Left ventricle myocardium inferior (tissue), 1 donor: ENCODE results near the gene OTOP3. TPM values are rescaled to one million over a fixed set of nuclear protein-coding genes. Genes with fewer than 3 reads are reported as not detected.

Source experiments
- DNase-seq: peaks from one replicate; pipeline ENCODE4 v3.0.0-alpha.2; 2020
- H3K27ac ChIP-seq: fragments of 200-600 bp; replicated peaks from 2 replicates; pipeline ENCODE4 v1.8.0; 2021
- H3K27me3 ChIP-seq: fragments of 200-600 bp; 2 replicates; pipeline ENCODE4 v1.8.0; 2021; ENCODE audit warnings: low read depth
- H3K36me3 ChIP-seq: fragments of 200-600 bp; 2 replicates; pipeline ENCODE4 v1.8.0; 2021
- H3K4me1 ChIP-seq: fragments of 200-600 bp; 2 replicates; pipeline ENCODE4 v1.8.0; 2021
- H3K4me3 ChIP-seq: fragments of 200-600 bp; 2 replicates; pipeline ENCODE4 v1.8.0; 2021; ENCODE audit warnings: mild to moderate bottlenecking, moderate library complexity
- H3K9me3 ChIP-seq: fragments of 200-600 bp; replicated peaks from 2 replicates; pipeline ENCODE4 v1.8.0; 2021
- intact Hi-C: fragments of 100-400 bp; cut with micrococcal nuclease; formaldehyde crosslinking; loops from one replicate; pipeline ENCODE4 v1.11.0; 2022
- total RNA-seq: library from RNA; stranded (reverse); fragmentation: NEBNext Ultra II Directional; extraction: Animal tissue kit (Norgen Biotek cat#: 25700); gene quantifications from one replicate; pipeline ENCODE4 v1.2.1, GENCODE V29; 2021
- TF ChIP-seq, protein P1 (sequence below): fragments of 200-600 bp; IDR thresholded peaks from 2 replicates; pipeline ENCODE4 v1.8.0; 2021; ENCODE audit warnings: antibody characterized with exemption, mild to moderate bottlenecking, borderline replicate concordance
- donor health status: DM: no; HTN: yes; CAD: no; lungs with severe emphysema.

The OTOP3 gene
- total RNA-seq, 1 donor from 2014 or later: not detected

DNA sequence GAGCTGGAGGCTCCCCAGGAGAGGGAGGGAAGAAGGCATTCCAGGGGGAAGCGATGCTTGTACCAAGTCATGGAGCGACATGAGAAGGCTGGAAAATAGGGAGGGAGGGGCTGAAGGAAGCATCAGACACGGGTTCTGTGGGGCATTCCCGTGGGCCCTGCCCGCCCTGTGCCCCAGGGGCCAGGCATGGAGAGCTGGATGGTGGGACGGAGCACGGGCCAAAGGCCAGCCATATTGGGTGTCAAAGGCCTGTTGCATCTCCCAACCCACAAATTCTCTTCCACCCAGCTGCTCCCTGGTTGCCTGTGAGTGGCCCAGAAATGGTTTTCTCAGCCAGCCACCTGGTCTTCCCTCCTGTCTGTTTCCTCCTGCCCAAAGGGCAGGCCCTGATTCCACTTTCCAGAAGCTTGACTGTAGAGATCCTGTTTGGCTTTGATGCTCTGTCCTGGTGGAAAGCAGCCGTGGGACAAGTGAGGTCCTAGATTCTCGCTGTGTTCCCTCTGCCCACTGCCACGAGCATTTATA is 54.9 kb downstream of the OTOP3 start:
- no peak for DNase-seq
- intact Hi-C loops: no loop called here
- peaks cover 6% of the 10 kb centered on the region for H3K36me3 ChIP-seq
- no peak overlapping the region for H3K4me3 ChIP-seq
- no peaks in the 10 kb centered on the region for H3K9me3 ChIP-seq
- no peaks in the 10 kb centered on the region for H3K27me3 ChIP-seq
- TF ChIP-seq, protein P1, sequence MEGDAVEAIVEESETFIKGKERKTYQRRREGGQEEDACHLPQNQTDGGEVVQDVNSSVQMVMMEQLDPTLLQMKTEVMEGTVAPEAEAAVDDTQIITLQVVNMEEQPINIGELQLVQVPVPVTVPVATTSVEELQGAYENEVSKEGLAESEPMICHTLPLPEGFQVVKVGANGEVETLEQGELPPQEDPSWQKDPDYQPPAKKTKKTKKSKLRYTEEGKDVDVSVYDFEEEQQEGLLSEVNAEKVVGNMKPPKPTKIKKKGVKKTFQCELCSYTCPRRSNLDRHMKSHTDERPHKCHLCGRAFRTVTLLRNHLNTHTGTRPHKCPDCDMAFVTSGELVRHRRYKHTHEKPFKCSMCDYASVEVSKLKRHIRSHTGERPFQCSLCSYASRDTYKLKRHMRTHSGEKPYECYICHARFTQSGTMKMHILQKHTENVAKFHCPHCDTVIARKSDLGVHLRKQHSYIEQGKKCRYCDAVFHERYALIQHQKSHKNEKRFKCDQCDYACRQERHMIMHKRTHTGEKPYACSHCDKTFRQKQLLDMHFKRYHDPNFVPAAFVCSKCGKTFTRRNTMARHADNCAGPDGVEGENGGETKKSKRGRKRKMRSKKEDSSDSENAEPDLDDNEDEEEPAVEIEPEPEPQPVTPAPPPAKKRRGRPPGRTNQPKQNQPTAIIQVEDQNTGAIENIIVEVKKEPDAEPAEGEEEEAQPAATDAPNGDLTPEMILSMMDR: no peak
- H3K4me1 ChIP-seq: peaks cover 63% of the 10 kb centered on the region
- H3K27ac ChIP-seq: peak overlapping the region; percentile 65

DNA sequence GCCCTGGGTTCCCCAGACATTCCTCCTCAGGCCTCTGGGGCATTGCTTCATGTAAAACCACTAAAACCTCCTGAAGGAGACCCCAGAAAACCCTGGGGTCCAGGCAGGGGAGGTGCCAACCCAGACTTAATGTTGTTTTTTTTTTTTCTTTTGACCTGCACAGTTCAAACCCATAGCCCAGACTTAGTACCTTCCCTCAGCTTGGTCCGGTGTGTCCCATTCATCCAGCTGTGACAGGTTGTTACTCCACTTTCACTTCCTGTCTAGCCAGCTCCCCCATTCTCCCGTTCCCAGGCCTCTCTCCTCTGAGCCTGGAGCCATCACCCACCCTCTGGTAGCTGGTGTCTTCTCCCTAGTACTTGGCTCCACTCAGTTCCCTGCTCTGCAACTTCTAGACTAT is 56.5 kb downstream of the OTOP3 start:
- intact Hi-C loops: no loop called here
- no peaks in the 10 kb centered on the region for H3K9me3 ChIP-seq
- H3K36me3 ChIP-seq: peaks cover 6% of the 10 kb centered on the region
- H3K27ac ChIP-seq: peak overlapping the region; percentile 65
- peak overlapping the region; percentile 8 for H3K4me3 ChIP-seq
- H3K4me1 ChIP-seq: peaks cover 57% of the 10 kb centered on the region
- H3K27me3 ChIP-seq: no peaks in the 10 kb centered on the region
- TF ChIP-seq, protein P1: no peak
- no peak for DNase-seq

DNA sequence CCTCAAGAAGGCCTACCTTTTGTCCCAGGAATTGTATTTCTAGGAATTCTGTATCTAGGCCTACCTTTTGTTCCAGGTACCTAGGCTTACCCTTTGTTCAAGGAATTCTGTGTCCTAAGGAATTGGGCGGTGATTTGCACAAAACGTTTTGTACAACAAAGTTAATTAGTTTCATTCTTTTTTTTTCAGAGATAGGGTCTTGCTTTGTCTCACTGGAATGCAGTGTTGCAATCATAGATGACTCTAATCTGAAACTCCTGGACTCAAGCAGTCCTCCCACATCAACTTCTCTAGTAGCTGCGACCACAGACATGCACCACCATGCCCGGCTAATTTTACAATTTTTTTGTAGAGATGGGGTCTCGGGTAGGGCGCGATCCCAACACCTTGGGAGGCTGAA is 58.7 kb downstream of the OTOP3 start:
- intact Hi-C loops: no loop called here
- Histone ChIP-seq H3K36me3 (peaks cover 7% of the 10 kb centered on the region), H3K27ac (peak overlapping the region; percentile 65), H3K9me3 (no peaks in the 10 kb centered on the region), H3K4me3 (no peak overlapping the region), H3K4me1 (peaks cover 56% of the 10 kb centered on the region), H3K27me3 (no peaks in the 10 kb centered on the region)
- no peak for DNase-seq
- TF ChIP-seq, protein P1: no peak

DNA sequence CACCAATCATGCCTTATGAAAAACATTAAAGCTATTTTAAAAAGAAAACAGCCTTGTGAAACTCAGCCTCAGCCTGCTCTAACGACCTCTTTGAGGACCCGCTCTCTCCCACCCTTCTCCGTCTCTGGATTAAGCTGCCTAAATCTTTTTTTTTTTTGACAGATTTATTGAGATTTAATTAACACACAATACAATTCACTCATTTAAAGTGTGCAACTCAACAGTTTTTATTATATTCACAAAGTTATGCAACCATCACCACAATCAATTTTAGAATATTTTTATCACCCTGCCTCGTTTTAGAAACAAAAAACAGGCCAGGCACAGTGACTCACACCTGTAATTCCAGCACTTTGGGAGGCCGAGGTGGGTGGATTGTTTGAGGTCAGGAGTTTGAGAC is 60.1 kb downstream of the OTOP3 start:
- TF ChIP-seq, protein P1: no peak
- Histone ChIP-seq H3K9me3 (no peaks in the 10 kb centered on the region), H3K27me3 (no peaks in the 10 kb centered on the region), H3K27ac (no peak overlapping the region), H3K4me3 (no peak overlapping the region), H3K36me3 (peaks cover 19% of the 10 kb centered on the region), H3K4me1 (peaks cover 48% of the 10 kb centered on the region)
- intact Hi-C loops: no loop called here
- DNase-seq: no peak

DNA sequence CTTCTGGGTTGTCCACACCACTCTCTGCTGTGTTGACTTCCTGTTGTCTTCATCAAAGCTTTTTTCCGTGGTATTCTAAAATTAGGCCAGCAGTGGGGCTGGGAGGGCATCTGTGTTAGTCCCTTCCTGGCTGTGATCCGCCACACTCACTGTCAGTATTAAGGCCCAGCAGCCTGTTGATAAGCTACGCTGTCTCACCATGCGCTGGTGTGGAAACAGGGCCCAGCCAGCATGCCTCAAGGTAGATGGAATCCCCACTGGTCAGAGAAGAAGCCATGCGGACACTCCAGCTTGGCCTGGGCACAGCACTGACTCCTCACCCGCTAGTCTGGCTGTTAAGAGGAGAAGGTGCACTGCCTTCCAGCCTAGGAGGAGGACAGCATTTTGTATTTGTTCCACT is 63.1 kb downstream of the OTOP3 start:
- intact Hi-C loops: no loop called here
- TF ChIP-seq, protein P1: no peak
- Histone ChIP-seq H3K4me1 (peaks cover 27% of the 10 kb centered on the region), H3K4me3 (no peak overlapping the region), H3K36me3 (peaks cover 47% of the 10 kb centered on the region), H3K9me3 (no peaks in the 10 kb centered on the region), H3K27me3 (no peaks in the 10 kb centered on the region), H3K27ac (peak overlapping the region; percentile 78)
- DNase-seq: peak; percentile 48
